ENCODE data around the gene BCAM.

DNA sequence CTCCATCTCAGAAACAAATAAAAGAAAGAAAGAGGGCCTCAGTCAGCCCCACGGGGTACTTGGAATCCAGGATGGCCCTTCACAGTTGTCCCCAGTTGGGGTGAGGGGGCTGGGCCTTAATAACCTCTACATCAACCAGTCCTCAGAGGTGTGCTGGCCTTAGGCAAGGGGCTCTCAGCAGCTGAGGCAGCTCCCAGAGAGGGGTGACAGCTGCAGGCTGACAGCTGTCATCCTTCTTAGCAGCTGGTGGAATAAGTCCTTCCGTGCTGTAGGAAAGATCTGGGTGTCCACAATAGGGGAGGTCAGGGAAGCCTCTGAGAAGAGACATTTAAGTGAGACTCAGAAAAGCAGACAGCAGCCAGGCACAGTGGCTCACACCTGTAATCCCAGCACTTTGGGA is 7.4 kb downstream of the BCAM start:
- no peak for TF ChIP-seq POLR2A (IDR thresholded peaks at IDR 0.05; ENCODE audit: low read depth, low read length)
- no peak for TF ChIP-seq TAF1 (IDR thresholded peaks at IDR 0.05; ENCODE audit: low read depth, low read length)

Measured in GM12891 (cell line).